ENCODE measurements around the gene AIG1. TPM values are rescaled to one million over a fixed set of nuclear protein-coding genes. Genes with fewer than 3 reads are reported as not detected.

Gene AIG1
- total RNA-seq, 1 donor from 2014 or later = 60.6 TPM

- no peak for DNase-seq (ENCODE audit: low read depth)
- Histone ChIP-seq H3K4me3 (ENCODE audit: low read depth, low read length) (no peak overlapping the region), H3K36me3 (ENCODE audit: control insufficient read depth, insufficient read depth, low read length) (no peaks in the 10 kb centered on the region), H3K27me3 (ENCODE audit: control insufficient read depth, insufficient read depth, low read length) (no peaks in the 10 kb centered on the region)
- FAIRE-seq = no peak
- TF ChIP-seq, protein P1, sequence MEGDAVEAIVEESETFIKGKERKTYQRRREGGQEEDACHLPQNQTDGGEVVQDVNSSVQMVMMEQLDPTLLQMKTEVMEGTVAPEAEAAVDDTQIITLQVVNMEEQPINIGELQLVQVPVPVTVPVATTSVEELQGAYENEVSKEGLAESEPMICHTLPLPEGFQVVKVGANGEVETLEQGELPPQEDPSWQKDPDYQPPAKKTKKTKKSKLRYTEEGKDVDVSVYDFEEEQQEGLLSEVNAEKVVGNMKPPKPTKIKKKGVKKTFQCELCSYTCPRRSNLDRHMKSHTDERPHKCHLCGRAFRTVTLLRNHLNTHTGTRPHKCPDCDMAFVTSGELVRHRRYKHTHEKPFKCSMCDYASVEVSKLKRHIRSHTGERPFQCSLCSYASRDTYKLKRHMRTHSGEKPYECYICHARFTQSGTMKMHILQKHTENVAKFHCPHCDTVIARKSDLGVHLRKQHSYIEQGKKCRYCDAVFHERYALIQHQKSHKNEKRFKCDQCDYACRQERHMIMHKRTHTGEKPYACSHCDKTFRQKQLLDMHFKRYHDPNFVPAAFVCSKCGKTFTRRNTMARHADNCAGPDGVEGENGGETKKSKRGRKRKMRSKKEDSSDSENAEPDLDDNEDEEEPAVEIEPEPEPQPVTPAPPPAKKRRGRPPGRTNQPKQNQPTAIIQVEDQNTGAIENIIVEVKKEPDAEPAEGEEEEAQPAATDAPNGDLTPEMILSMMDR (IDR thresholded peaks at IDR 0.05; ENCODE audit: insufficient read depth, low read length, severe bottlenecking) = no peak
Observed at GRCh38 chr6:143198312-143198711, 137.6 kb downstream of the AIG1 start.

- H3K4me3 ChIP-seq (ENCODE audit: low read depth, low read length) = no peak overlapping the region
- TF ChIP-seq, protein P1 (IDR thresholded peaks at IDR 0.05; ENCODE audit: insufficient read depth, low read length, severe bottlenecking) = no peak
- H3K36me3 ChIP-seq (ENCODE audit: control insufficient read depth, insufficient read depth, low read length) = no peaks in the 10 kb centered on the region
- FAIRE-seq (no peak), DNase-seq (ENCODE audit: low read depth) (no peak)
- H3K27me3 ChIP-seq (ENCODE audit: control insufficient read depth, insufficient read depth, low read length) = no peaks in the 10 kb centered on the region
Observed at GRCh38 chr6:143199291-143199690, 138.6 kb downstream of the AIG1 start.

GRCh38 chr6:143200167-143200770 is 139.6 kb downstream of the AIG1 start:
- DNase-seq (ENCODE audit: low read depth) = no peak
- Histone ChIP-seq H3K36me3 (ENCODE audit: control insufficient read depth, insufficient read depth, low read length) (no peaks in the 10 kb centered on the region), H3K27me3 (ENCODE audit: control insufficient read depth, insufficient read depth, low read length) (no peaks in the 10 kb centered on the region), H3K4me3 (ENCODE audit: low read depth, low read length) (no peak overlapping the region)
- TF ChIP-seq, protein P1 (IDR thresholded peaks at IDR 0.05; ENCODE audit: insufficient read depth, low read length, severe bottlenecking) = no peak
- FAIRE-seq = no peak

DNA sequence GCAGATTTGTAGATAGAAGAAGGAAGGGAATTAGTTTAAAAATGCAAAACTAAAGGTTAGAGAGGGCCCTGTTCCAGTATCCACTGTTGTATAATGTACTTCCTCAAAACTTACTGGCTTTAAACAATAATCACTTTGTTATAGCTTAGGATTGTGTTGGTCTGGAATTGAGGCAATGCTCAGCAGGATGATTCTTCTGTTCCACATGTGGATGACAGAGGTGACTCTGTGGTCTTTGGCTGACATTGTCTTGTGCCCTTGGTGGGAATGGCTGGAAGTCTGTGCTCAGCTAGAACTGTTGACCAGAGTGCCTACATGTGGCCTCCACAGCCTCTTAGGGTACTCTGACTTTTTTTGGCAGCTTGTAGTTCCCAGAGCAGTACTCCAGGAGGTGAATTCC is 143.4 kb downstream of the AIG1 start:
- Histone ChIP-seq H3K27me3 (ENCODE audit: control insufficient read depth, insufficient read depth, low read length) (no peaks in the 10 kb centered on the region), H3K4me3 (ENCODE audit: low read depth, low read length) (no peak overlapping the region), H3K36me3 (ENCODE audit: control insufficient read depth, insufficient read depth, low read length) (peaks cover 1% of the 10 kb centered on the region)
- TF ChIP-seq, protein P1 (IDR thresholded peaks at IDR 0.05; ENCODE audit: insufficient read depth, low read length, severe bottlenecking) = no peak
- DNase-seq (ENCODE audit: low read depth) (no peak), FAIRE-seq (no peak)

DNA sequence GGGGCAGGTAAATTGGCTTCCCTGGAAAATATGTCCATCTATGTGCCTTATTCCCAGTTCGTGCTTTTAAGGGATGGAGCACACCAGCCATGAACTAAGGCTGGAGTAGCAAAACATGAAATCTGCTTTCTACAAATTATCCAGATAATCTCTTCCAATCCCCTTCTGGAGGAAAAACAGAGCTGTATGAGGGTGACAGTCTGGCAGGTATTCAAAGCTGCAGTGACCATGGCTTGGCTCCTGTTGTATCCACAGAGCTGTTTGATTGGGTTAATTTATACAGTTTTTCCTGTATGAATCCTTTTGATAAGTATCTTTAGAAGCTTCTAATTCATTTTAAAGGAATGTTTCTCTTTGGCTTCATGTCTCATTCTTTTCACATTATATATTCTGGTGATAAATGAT is 144.4 kb downstream of the AIG1 start:
- TF ChIP-seq, protein P1 (IDR thresholded peaks at IDR 0.05; ENCODE audit: insufficient read depth, low read length, severe bottlenecking) = no peak
- FAIRE-seq (no peak), DNase-seq (ENCODE audit: low read depth) (no peak)
- Histone ChIP-seq H3K27me3 (ENCODE audit: control insufficient read depth, insufficient read depth, low read length) (no peaks in the 10 kb centered on the region), H3K36me3 (ENCODE audit: control insufficient read depth, insufficient read depth, low read length) (peaks cover 1% of the 10 kb centered on the region), H3K4me3 (ENCODE audit: low read depth, low read length) (no peak overlapping the region)

GRCh38 chr6:143205585-143205984 is 144.9 kb downstream of the AIG1 start:
- peaks cover 1% of the 10 kb centered on the region for H3K36me3 ChIP-seq (ENCODE audit: control insufficient read depth, insufficient read depth, low read length)
- TF ChIP-seq, protein P1 (IDR thresholded peaks at IDR 0.05; ENCODE audit: insufficient read depth, low read length, severe bottlenecking) = no peak
- no peaks in the 10 kb centered on the region for H3K27me3 ChIP-seq (ENCODE audit: control insufficient read depth, insufficient read depth, low read length)
- no peak for DNase-seq (ENCODE audit: low read depth)
- no peak overlapping the region for H3K4me3 ChIP-seq (ENCODE audit: low read depth, low read length)
- FAIRE-seq = no peak

All from bronchial epithelial cell (primary cell).